ENCODE data around the gene RIPK4.
"Not testable (repeated sequence)": the region's sequence is repeated elsewhere in the genome, so short reads cannot be mapped to it uniquely, and the experiment has no call there.

RIPK4 gene

GRCh38 chr21:41733951-41734689, 32.7 kb downstream of the RIPK4 start:
- DNase-seq: no peak

GRCh38 chr21:41731081-41731480, 35.8 kb downstream of the RIPK4 start:
- DNase-seq: no peak

- no peak for DNase-seq
Measured at GRCh38 chr21:41730367-41730765, 36.5 kb downstream of the RIPK4 start.

GRCh38 chr21:41729701-41730366, 37.0 kb downstream of the RIPK4 start:
- DNase-seq: no peak

- DNase-seq: no peak
Measured at GRCh38 chr21:41727784-41728763, 38.8 kb downstream of the RIPK4 start.

GRCh38 chr21:41726970-41727783, 39.7 kb downstream of the RIPK4 start:
- DNase-seq: no peak

GRCh38 chr21:41726630-41726969, 40.3 kb downstream of the RIPK4 start:
- DNase-seq: no peak

GRCh38 chr21:41726058-41726558, 40.7 kb downstream of the RIPK4 start:
- no peak for DNase-seq

GRCh38 chr21:41725421-41726031, 41.3 kb downstream of the RIPK4 start:
- no peak for DNase-seq

- not testable (repeated sequence) for DNase-seq
Measured at GRCh38 chr21:41723835-41724234, 43.0 kb downstream of the RIPK4 start.

- no peak for DNase-seq
Measured at GRCh38 chr21:41722052-41723018, 44.5 kb downstream of the RIPK4 start.

- no peak for DNase-seq
Measured at GRCh38 chr21:41720250-41720649, 46.6 kb downstream of the RIPK4 start.

GRCh38 chr21:41719691-41720090, 47.2 kb downstream of the RIPK4 start:
- DNase-seq: no peak

- no peak for DNase-seq
Measured at GRCh38 chr21:41717573-41718330, 49.1 kb downstream of the RIPK4 start.

- no peak for DNase-seq
Measured at GRCh38 chr21:41716751-41717150, 50.1 kb downstream of the RIPK4 start.

- no peak for DNase-seq
Measured at GRCh38 chr21:41715649-41716281, 51.1 kb downstream of the RIPK4 start.

GRCh38 chr21:41714299-41714865, 52.5 kb downstream of the RIPK4 start:
- DNase-seq: not testable (repeated sequence)

GRCh38 chr21:41713495-41714281, 53.2 kb downstream of the RIPK4 start:
- no peak for DNase-seq

Data from stimulated activated CD4-positive, alpha-beta T cell treated with anti-CD3 and anti-CD28 coated beads, Interleukin-2, amount 100 ng/mL, for 24 hours (primary cell).